Mesenteric fat pad (tissue), 1 donor: ENCODE measurements around the gene DCAF7. TPM values are rescaled to one million over a fixed set of nuclear protein-coding genes. Genes with fewer than 3 reads are reported as not detected.
A peak's percentile ranks its signal among the peaks of the same experiment; 100 is the strongest.

Source experiments
- DNase-seq: peaks from one replicate; pipeline ENCODE4 v3.0.0-alpha.2; 2020; ENCODE audit warnings: low spot score
- total RNA-seq: library from RNA; stranded (reverse); fragmentation: NEBNext Ultra II Directional; extraction: Animal tissue kit (Norgen Biotek cat#: 25700); gene quantifications from one replicate; pipeline ENCODE4 v1.2.1, GENCODE V29; 2021
- donor health status: DM: yes; HTN: yes; CAD: no.

Gene DCAF7
- total RNA-seq, 1 donor from 2014 or later: 49.6 TPM

- DNase-seq: peak; percentile 51
These were observed 6.4 kb upstream of the DCAF7 start for GRCh38 chr17:63543822-63544420.

- peak; percentile 67 for DNase-seq
These were observed 5.6 kb upstream of the DCAF7 start for GRCh38 chr17:63544467-63545301.

DNA sequence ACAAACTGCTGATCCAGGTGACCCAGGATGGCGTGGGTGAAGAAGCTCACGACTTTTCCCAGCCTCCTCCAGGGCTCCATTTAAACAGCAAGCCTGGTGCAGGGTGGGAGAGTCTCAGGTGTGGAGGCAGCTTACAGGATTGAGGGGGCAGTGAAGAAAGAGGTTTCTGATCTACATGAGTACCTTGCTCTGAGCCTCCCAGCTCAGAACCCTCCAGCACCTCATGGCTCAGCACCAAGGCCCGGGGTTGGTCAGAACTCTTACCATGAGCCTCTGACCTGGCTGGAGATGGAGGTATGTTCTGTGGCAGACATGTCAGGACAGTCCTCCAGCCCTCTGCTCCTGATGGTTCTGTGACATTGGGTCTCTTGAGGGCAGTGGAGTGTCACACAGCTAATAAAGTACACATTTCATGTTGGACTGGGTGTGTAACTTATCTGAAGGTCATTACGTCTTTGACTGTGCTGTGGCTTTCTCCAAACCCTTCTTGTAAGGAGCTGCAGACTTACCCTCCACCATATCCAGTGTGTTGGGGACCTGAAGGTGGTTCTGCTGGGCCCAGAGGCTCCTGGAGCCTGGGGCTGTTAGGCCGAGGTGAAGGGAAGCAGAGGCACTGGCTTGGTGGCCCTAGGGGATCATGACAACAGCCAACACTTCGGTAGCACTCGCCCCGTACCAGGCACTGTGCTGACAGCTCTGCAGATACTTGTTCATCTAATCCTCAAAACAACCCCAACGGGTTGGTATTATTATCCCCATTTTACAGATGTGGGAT lies 3.8 kb upstream of the DCAF7 start:
- DNase-seq: peak; percentile 57

DNA sequence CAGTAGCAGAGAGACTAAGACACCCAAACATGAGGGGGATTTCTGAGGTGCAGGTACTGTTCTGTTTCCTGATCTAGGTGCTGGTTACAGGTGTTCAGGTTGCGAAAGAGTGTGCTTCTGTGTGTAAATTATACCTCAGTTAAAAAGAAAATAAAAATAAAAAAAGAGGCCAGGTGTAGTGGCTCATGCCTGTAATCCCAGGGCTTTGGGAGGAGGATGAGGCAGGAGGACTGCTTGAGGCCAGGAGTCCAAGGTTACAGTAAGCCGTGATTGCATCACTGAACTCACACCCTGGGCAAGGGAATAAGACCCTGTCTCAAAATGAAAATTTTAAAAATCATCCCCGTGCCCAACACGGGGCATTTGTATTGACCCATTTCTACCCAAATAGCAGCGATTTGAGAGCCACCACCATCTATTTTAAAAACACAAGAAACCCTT lies 3.2 kb upstream of the DCAF7 start:
- DNase-seq: no peak

- DNase-seq: peak; percentile 85
These were observed 860 bp upstream of the DCAF7 start for GRCh38 chr17:63549289-63549945.

- no peak for DNase-seq
These were observed 751 bp downstream of the DCAF7 start for GRCh38 chr17:63550817-63551639.

- DNase-seq: no peak
These were observed 1.9 kb downstream of the DCAF7 start for GRCh38 chr17:63552211-63552610.

- DNase-seq: no peak
These were observed 5.4 kb downstream of the DCAF7 start for GRCh38 chr17:63555500-63556156.

- DNase-seq: no peak
These were observed 7.1 kb downstream of the DCAF7 start for GRCh38 chr17:63557416-63557815.

GRCh38 chr17:63558441-63558840 lies 8.2 kb downstream of the DCAF7 start:
- no peak for DNase-seq

GRCh38 chr17:63561819-63562218 lies 11.5 kb downstream of the DCAF7 start:
- no peak for DNase-seq

DNA sequence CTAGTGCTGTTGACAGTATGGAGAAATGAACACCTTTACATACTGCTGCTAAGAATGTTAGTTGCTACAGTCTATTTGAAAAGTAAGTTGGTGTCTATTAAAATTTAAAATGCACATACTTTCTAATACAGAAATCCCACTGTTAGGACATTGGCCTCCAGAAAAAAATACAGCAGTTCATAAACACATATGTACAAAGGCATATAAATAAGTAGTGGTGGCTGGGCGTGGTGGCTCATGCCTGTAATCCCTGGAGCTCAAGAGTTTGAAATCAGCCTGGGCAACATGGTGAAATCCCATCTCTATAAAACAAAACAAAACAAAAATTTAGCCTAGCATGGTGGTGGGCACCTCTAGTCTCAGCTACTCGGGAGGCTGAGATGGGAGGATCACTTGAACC lies 13.1 kb downstream of the DCAF7 start:
- no peak for DNase-seq

DNA sequence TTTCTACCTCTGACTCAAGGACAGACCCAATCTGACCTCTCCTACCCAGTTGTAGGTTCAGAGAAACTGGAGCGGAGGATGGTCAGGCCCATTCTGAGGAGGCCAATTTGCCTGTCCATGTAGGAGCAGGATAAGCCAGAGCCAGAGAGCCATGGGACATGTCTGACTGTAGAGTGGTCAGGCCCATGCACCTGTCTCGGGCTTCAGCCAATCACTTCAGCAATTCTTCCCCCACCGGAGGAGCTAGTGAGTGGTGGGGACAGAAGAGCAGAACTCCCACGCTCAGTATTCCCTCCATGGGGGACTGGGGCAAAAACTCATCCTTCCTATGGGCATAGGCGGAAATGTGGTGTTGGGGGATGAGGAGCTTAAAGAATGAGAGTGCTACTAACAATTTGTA lies 14.3 kb downstream of the DCAF7 start:
- DNase-seq: no peak

- DNase-seq: no peak
These were observed 17.0 kb downstream of the DCAF7 start for GRCh38 chr17:63567229-63567628.

- DNase-seq: no peak
These were observed 18.3 kb downstream of the DCAF7 start for GRCh38 chr17:63568563-63568962.

- DNase-seq: no peak
These were observed 21.5 kb downstream of the DCAF7 start for GRCh38 chr17:63571632-63572310.

DNA sequence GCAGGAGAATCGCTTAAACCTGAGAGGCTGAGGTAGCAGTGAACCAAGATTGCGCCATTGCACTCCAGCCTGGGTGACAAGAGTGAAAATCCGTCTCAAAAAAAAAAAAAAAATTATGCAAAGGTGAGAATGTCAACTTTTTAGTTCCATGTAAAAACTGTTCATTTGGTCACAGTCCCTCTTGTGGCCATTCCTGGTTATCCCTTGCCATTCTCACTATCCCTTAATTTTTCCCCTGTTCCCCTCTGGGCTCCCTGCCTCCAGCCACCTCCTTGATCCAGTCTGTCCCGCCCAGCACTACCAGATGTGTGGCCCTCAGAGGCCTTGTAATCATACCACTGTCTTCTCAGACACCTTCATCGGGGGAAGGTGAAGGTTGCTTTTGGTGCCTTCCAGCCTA lies 23.4 kb downstream of the DCAF7 start:
- DNase-seq: no peak

- DNase-seq: no peak
These were observed 27.9 kb downstream of the DCAF7 start for GRCh38 chr17:63578027-63578768.

GRCh38 chr17:63578769-63579111 lies 28.5 kb downstream of the DCAF7 start:
- DNase-seq: no peak
